ENCODE measurements around the gene SMG6.

DNA sequence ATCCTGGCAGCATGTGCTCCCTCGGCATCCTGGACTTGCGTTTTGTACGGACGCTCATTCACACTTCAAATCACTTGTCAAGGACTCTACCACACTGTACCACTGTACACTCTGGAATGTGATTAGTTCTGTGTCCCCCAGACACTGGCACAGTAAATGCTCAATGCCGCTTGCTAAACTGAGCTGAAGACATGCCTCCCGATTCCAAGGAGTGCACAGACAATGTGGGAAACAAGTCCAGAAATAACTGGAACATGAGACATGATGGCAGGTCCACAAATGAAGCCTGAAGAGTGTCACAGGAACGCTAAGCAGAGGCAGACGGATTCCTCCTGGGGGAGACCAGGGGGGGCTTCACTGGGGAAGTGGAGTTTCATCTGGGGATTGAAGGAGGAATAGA, 226.5 kb downstream of the SMG6 start:
- TF ChIP-seq, protein P1, sequence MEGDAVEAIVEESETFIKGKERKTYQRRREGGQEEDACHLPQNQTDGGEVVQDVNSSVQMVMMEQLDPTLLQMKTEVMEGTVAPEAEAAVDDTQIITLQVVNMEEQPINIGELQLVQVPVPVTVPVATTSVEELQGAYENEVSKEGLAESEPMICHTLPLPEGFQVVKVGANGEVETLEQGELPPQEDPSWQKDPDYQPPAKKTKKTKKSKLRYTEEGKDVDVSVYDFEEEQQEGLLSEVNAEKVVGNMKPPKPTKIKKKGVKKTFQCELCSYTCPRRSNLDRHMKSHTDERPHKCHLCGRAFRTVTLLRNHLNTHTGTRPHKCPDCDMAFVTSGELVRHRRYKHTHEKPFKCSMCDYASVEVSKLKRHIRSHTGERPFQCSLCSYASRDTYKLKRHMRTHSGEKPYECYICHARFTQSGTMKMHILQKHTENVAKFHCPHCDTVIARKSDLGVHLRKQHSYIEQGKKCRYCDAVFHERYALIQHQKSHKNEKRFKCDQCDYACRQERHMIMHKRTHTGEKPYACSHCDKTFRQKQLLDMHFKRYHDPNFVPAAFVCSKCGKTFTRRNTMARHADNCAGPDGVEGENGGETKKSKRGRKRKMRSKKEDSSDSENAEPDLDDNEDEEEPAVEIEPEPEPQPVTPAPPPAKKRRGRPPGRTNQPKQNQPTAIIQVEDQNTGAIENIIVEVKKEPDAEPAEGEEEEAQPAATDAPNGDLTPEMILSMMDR (IDR thresholded peaks at IDR 0.05), result no peak
- no peak for TF ChIP-seq ZFX (IDR thresholded peaks at IDR 0.05; ENCODE audit: borderline replicate concordance)

All from 22Rv1 (cell line).